HG03135 (cell line): ENCODE measurements around the gene LRRC49.
"Not testable (repeated sequence)": the region's sequence is repeated elsewhere in the genome, so short reads cannot be mapped to it uniquely, and the experiment has no call there.

ENCODE experiments used
- ATAC-seq: cut with Tn5 transposase; IDR thresholded peaks from one replicate; pipeline ENCODE4 v1.9.1; 2021; ENCODE audit warnings: mild to moderate bottlenecking, moderate library complexity; ENCODE audit not compliant: unreplicated experiment

Gene LRRC49

DNA sequence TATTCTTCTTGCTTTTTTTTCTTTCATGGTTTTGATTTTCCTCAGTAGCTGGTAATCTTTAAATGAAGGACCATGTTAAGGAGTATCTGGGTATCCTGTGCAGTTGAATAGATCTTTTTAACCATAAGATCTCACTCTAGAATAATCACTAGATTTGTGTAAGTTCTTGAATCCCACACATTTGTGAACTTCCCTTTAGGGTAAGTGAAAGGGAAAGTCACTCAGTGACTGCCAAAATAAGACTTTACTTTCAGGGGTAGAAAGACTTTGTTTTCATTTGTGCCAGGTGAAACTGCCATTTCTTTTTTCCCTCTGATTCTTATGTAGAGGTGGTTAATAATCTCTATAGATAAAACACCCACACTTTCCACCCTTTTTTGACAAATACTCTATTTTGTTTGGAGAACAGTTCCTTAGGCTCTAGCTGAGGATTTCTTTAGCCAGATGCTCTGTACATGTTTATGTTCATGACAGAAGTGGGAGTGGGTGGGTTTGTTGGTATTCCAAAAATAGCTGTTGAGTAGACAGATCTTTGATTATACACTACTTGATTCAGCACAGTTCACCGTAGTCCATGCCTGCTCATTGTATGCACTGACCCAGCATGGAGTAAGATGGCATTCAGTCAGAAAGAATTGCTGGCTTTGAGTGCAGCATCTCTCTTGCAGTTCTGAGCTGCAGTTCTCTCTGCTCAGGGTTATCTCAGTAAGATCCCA, 28.5 kb downstream of the LRRC49 start:
- no peak for ATAC-seq

DNA sequence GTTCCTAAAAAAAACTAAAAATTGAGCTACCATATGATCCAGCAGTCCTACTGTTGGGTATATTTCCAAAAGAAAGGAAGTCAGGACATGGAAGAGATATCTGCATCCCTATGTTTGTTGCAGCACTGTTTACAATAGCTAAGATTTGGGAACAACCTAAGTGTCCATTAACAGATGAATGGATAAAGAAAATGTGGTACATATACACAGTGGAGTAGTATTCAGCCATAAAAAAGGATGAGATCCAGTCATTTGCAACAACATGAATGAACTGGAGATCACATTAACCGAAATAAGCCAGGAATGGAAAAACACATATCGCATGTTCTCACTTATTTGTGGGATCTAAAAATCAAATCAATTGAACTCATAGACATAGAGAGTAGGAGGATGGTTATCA, 29.5 kb downstream of the LRRC49 start:
- ATAC-seq, result no peak

DNA sequence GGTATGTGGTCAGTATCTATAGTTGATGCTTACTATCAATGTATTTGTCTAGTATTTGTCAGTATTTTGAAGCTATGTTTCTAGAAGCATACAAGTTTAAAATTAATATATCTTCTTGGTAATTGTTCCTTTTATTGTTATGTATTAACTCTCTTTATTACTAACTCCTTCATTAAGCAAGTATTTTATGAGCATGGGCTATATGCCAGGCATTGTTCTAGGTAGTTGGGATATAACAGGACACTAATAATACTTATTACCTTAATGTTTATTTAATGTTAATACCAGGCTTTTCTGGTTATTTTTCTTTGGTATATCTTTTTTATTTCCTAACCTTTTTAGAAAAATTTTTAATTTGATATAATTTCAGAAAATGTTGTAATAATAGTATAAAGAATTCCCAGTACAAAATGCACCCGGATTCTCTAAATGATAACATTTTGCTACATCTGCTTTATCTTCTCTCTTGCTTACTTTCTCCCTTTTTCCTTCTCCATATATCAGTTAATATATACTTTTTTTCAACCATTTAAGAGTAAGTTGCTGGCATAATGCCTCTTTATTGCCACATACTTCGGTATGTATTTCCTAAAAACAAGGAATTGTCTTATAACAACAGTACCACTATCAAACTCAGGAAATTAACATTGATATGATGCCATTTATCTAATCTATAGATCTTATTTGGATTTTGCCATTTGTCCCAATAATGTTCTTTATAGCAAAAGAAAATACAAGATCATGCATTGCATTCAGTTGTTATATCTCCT, 30.9 kb downstream of the LRRC49 start:
- ATAC-seq, result no peak

DNA sequence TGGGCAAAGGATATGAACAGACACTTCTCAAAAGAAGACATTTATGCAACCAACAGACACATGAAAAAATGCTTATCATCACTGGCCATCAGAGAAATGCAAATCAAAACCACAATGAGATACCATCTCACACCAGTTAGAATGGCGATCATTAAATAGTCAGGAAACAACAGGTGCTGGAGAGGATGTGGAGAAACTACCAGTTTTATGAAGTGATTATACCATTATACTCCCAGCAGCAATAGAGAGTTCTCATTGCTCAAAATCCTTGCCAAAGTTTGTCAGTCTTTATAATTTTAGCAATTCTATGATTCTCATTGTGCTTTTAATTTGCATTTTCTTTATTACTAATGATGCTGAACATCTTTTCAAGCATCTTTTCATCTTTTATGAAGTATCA, 34.3 kb downstream of the LRRC49 start:
- ATAC-seq, result not testable (repeated sequence)

DNA sequence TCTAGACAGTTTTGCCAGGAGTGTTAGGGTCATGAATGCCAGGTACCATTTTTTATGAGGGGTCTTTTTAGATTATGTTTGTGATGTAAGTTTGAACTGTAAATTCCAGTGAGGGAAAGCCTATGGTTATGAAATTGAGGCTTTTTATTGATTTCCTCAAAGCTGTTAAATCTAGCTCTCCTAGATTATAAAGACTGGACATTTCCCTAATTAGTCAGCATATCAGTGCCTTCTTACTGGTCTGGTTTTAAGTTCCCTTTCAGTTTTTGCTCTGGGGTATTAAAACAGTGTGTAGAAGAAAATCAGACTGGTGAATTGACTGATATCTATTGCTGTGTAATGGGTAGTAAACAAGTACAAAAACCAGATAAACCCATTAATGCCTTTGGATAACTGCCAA, 39.2 kb downstream of the LRRC49 start:
- no peak for ATAC-seq

DNA sequence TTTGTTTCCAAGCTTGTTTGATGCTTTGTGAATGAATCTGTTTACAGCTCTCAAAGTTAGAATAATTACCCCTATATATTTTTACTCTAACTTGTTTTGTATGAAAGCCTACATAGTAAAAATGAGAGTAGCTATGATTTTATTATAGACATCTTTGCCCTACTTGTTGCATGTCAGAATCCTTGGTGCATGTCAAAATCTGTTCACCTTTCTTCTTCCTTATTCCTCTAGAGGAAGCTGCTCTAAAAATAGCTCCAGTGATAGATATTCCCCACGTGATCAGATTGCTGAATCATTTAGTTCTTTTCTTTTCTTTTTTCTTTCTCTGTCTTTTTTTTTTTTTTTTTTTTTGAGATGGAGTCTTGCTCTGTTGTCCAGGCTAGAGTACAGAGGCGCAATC, 39.8 kb downstream of the LRRC49 start:
- ATAC-seq, result no peak

DNA sequence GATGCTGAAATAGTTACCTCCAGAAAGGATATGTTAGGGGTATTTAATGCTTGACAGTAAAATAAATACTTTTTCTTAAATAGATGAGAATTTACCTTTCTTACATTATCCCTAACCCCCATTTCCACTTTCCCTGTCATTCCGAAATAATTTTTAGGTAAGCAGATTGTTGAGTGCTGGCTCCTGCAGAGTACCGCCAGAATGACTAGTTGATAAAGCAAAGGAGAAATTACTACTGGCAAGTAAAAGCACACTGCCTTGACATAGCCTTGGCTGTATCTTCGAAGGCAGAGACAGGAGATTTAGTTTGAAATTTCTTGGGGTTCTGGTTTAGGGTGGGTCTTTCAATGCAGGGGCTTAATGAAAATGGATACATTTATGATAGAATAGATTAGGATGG, 40.8 kb downstream of the LRRC49 start:
- no peak for ATAC-seq

DNA sequence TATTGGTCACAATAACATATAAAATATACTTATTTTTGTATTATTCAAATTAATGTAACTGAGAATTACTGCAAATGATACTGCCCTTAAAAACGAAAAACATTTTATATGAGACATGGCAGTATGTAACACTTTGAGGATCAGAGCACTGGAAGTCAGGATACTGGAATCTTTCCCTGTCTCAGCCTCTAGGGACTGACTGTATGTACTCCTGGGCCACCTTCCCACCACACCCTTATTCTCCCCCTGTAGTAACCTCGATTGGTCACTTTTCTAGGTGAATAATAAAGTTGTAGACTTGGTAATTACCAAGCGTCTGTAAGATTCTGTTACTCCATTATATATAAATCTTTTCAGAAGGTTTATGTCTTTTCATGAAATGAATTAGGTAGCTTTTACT, 43.0 kb downstream of the LRRC49 start:
- ATAC-seq, result no peak

DNA sequence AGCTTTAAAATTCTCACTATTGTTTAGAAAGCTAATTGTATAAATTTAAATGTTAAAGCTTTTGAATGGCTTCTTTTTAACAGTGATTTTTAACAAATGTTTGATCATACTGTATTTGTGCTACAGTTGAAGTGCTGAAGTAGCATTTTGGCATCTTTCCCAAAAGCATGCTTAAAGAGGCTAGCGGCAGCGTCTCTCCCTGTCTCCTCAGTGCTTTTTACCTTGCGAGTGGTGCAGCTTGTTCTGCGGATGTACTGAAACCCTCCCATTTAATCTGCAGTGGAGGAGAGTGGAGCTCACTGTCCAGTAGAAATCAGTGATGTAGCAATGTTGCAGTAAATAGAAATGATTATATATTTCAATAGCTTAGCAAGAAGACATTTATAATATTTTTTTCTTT, 43.7 kb downstream of the LRRC49 start:
- no peak for ATAC-seq

DNA sequence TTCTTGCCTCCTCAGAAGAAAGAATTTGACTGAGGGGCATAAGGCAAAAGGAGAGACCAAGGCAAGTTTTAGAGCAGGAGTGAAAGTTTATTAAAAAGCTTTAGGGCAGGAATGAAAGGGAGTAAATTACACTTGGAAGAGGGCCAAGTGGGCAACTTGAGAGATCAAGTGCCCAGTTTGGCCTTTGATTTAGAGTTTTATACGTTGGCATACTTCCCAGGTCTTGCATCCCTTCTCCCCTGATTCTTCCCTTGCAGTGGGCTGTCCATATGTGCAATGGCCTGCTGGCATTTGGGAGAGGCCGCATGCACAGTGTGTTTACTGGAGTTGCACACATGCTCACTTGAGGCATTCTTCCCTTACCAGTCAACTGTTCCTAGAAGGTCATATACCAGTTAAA, 50.7 kb downstream of the LRRC49 start:
- not testable (repeated sequence) for ATAC-seq

DNA sequence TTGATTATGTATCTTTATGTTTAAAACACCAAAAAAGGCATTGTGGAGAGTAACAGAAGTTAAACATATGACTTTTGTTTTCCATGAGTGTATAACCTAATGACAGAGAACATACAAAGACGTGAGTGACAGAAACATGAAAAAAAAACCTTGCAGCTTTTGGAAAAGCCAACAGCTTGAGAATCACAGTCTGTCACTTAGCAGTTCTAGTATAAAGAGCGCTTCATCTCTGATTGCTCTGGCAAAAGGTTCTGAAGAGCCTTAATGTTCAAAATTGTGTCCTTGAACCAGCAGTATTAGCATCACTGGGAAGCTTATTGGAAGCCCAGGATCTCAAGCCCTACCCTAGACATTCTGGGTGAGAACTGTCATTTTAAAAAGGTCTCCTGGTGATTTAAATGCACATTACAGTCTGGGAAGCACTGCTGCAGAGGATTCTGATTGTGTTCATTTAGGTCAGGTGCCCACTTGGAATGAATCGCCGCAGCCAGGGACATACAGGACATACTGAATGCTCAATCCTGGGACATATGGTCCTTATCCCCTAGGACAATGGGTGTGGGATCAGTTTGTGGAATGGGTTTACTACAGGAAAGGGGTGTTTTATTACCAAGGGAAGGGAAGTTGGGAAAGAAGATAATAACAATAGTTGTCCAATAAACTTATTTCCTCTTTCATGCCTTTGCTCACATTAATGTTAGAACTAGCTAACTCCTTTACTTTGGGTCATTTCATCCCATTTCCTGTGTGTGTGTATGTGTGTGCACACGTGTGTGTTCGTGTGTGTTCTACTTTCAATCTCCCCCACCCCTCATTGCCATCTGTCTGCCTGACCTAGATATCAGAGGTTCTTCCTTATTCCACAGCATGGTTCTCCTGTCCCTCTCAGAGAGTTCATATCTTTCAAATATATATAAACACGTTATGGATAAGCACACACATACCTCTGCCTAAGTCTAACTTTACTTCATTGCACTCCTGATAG, 55.0 kb downstream of the LRRC49 start:
- ATAC-seq, result no peak

DNA sequence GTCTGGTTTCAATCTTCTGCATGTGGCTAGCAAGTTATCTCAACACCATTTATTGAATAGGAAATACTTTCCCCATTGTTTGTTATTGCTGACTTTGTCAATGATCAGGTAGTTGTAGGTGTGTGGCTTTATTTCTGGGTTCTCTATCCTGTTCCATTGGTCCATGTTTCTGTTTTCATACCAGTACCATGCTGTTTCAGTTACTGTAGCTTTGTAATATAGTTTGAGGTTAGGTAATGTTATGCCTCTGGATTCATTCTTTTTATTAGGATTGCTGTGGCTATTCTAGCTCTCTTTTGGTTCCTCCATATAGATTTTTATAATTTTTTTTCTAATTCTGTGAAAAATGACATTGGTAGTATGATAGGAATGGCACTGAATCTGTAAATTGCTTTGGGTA, 58.3 kb downstream of the LRRC49 start:
- no peak for ATAC-seq

DNA sequence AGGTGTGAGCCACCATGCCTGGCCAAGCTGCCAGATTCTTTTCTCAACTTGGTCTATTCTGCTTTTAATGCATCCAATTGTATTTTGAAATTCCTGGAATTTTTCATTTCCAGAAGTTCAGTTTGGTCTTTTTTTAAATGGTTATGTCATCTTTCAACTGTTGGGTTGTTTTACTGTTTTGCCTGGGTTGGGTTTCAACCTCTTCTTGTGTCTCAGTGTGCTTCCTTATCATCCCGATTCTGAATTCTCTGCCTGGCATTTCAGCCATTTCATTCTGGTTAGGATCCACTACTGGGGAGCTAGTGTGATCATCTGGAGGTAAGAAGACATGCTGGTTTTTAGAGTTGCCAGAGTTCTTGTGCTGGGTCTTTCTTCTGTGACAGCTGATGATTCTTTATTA, 61.5 kb downstream of the LRRC49 start:
- no peak for ATAC-seq

DNA sequence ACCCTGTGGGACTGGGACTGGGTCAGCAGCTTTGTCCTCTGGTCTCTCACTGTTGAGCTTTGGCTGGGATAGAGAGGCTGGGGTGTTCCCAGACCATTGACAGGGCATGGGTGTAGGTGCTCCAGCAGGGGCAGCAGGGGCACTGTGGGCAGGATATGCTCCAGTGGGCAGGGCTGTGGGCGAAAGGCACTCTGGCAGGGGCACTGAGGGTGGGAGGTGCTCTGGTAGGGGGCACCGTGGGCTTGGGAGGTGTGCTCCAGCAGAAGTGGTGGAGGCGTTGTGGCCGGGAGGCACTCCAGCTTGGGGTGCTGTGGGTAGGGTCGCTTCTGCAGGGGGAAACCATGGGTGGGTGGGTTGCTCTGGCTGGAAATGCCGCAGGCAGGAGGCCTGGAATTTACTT, 62.1 kb downstream of the LRRC49 start:
- no peak for ATAC-seq

DNA sequence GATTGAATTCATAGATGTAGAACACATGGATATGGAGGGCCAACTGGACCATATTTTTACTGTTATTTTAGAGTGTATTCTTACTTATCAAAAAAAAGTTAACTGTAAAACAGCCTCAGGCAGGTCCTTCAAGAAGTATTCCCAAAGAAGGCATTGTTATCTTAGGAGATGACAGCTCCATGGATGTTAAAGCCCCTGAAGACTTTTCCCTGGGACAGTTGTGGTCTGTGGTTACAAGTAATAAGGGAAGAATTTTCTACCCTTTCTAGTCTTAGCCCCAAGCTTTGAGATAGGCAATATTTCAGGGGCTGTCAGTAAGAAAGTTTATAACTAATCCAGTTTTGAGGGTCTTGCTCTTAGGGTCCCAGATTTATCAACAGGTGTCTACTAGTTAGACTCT, 62.5 kb downstream of the LRRC49 start:
- no peak for ATAC-seq

DNA sequence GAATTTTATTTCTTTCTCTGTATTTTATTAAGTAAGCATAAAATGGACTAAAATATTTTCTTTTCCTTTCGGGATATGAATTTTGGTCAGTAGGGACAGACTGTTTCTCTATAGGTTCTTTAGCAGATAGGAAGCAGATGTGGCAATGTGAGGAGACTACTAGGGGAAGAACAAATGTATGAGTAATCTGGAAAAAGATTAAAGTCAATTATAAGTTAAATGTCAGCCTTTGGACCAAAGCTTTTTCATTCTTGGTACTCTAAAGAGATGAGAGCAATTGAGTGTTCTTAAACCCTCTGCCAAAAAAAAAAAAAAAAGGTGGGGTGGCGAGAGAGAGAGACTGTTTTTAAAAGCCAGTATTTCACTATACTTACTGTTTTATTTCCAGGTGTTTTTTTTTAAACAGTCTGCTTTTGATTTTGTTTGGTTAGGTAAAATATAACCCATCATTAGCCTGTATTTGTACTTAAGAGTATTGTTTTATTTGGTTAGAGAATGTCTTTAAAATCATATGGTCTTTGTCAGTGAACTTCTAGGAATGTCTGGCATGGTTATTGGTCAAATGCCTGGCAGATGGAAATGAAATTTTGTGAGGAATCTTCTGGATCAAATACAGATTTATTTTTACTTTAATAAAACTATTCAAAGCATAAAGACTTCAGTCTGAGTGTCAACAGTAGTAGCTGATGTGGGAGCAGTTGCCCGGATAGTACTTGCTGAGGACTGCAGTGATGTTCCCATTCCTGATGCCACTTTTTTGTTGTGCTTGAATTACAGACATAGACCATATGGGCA, 63.8 kb downstream of the LRRC49 start:
- no peak for ATAC-seq

DNA sequence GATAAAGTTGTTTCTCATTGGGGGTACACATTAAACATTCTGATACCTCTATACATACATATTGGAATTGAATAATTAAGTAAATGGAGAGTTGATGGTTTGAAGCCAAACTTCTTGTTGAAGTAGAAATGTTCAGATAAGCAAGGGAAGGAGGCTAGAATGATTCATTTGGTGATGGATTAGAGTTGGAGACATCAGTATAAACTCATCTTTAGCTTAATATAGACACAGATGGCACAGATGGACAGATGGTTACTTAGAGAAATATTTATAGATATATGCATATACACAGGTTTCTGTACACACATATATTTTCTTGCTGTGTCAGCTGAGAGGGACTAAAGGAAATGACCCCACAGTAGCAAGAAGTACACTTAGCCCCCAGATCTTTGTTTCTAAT, 69.5 kb downstream of the LRRC49 start:
- no peak for ATAC-seq

DNA sequence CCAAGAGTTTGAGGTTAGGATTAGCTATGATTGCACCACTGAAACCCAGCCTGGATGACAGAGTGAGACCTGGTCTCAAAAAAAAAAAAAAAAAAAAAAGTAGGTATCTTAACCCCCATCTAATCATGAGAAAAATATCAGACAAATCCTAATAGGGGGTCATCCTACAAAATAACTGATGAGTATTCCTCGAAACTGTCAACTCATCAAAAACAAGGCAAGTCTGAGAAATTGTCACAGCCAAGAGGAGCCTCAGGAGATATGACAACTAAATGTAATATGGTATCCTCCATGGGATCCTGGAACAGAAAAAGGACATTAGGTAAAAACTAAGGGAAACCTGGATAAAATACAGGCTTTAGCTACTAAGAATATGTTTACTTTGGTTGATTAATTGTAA, 70.6 kb downstream of the LRRC49 start:
- ATAC-seq, result no peak

DNA sequence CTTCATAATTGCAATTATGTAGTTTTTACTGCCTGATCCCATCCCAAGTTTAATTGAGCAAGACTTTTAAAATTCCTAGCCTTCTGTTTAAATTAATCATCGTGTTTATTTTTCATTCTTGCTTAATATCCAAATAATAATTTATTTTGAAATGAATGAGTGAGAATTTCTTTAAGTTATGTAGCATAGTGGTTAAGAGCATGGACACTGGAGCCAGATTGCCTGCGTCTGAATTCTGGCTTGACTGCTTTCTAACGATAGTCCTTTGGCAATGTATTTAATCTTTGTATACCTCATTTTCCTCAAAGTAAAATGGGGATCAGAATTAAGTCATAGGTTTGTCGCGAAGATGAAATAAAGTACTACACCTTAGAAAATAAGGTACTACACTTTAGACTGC, 71.4 kb downstream of the LRRC49 start:
- no peak for ATAC-seq

DNA sequence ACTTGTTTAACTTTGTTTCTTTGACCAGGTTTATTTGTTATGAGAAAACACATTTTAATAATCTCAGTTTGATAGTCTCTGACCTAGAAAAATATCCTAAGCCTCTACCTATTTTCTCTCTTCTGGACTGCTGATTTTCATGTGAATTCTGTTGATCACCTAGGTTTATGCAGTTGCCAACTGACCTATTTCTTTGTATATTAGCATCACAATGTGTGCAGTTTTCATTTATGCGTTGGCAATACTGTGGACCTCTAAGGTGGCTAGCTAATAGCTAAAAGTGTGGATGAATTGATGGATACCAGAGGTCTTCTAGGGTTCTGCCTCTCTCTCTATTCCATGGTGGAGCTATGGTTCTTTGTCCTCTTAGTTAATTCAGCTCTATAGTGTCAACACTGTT, 72.1 kb downstream of the LRRC49 start:
- no peak for ATAC-seq

DNA sequence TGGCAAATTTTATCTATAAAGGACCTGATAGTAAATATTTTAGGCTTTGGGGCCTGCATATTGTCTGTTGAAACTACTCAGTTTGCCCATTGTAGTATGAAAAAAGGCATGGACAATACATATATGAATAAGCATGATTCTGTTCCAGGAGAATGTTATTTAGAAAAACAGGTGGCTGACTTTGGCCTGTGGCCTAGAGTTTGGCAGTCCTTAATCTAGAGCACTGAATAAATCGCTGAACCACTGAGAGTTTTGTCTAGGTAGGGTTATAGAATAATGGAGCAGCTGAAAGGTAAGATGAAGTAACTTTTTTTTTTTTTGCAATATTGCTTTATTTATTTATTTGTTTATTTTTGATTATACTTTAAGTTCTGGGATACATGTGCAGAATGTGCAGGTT, 75.0 kb downstream of the LRRC49 start:
- ATAC-seq, result no peak
